ENCODE results near the gene TRIM2. TPM values are rescaled to one million over a fixed set of nuclear protein-coding genes. Genes with fewer than 3 reads are reported as not detected.

The TRIM2 gene
- total and polyA plus RNA-seq, 4 donors = 3.4 to 15.5 (median 8.9) TPM

DNA sequence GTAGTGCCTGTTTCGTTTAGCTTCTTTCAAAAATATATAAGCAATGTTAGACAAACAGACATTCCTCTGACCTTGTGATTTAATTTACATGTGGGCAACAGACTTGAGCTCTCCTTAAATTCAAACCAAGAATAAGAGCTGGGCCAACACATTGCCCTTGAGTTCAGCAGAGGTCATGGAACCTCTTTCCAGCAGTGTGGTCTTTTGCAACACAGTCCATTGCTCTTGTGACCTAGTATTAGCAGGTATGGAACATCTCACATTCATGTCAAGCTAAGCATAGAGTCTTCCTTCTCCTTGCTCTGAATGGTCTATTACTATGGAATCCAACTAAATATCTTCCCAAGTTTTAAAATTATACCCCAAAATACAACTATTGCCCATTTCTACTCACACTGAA is 106.5 kb downstream of the TRIM2 start:
- Histone ChIP-seq H3K27me3 (ENCODE audit: control insufficient read depth in 4 of 4, insufficient read depth in 4 of 4, low read length in 3 of 4) (no peaks in the 10 kb centered on the region), H3K4me3 (ENCODE audit: low read depth in 1 of 3, low read length in 3 of 3) (no peak overlapping the region), H3K9me3 (ENCODE audit: control insufficient read depth in 4 of 4, low read length in 3 of 4) (no peaks in the 10 kb centered on the region), H3K4me1 (ENCODE audit: control insufficient read depth in 4 of 4, insufficient read depth in 4 of 4, low read length in 3 of 4) (peaks cover 0 to 9% (median 6%) of the 10 kb centered on the region in 4 donors), H3K9ac (ENCODE audit: low read depth in 1 of 2, low read length in 2 of 2) (no peak overlapping the region), H3K27ac (ENCODE audit: low read depth in 1 of 2, low read length in 2 of 2) (no peak overlapping the region), H3K36me3 (ENCODE audit: control insufficient read depth in 4 of 4, insufficient read depth in 3 of 4, low read depth in 1 of 4, low read length in 3 of 4) (no peaks in the 10 kb centered on the region)
- TF ChIP-seq CTCF (IDR thresholded peaks at IDR 0.05; ENCODE audit: low read depth, low read length, missing input control) (no peak), RAD21 (IDR thresholded peaks at IDR 0.05) (peak; percentile 6 to 42), HNF4A (conservative IDR thresholded peaks at IDR 0.05) (peak; percentile 69 to 93), HNF4G (IDR thresholded peaks at IDR 0.05) (peak; percentile 29), NR2F2 (IDR thresholded peaks at IDR 0.05) (no peak), TAF1 (conservative IDR thresholded peaks at IDR 0.05) (no peak), YY1 (IDR thresholded peaks at IDR 0.05) (no peak), GABPA (IDR thresholded peaks at IDR 0.05 in 1 of 2, conservative IDR thresholded peaks at IDR 0.05 in 1 of 2) (no peak), RXRA (IDR thresholded peaks at IDR 0.05) (peak; percentile 77 to 87), JUND (IDR thresholded peaks at IDR 0.05) (no peak), FOXA2 (IDR thresholded peaks at IDR 0.05) (no peak), EGR1 (IDR thresholded peaks at IDR 0.05; ENCODE audit: low read depth in 2 of 2) (no peak), REST (IDR thresholded peaks at IDR 0.05) (no peak), FOXA1 (IDR thresholded peaks at IDR 0.05) (no peak), SP1 (IDR thresholded peaks at IDR 0.05) (no peak)
- TF ChIP-seq, protein P1, sequence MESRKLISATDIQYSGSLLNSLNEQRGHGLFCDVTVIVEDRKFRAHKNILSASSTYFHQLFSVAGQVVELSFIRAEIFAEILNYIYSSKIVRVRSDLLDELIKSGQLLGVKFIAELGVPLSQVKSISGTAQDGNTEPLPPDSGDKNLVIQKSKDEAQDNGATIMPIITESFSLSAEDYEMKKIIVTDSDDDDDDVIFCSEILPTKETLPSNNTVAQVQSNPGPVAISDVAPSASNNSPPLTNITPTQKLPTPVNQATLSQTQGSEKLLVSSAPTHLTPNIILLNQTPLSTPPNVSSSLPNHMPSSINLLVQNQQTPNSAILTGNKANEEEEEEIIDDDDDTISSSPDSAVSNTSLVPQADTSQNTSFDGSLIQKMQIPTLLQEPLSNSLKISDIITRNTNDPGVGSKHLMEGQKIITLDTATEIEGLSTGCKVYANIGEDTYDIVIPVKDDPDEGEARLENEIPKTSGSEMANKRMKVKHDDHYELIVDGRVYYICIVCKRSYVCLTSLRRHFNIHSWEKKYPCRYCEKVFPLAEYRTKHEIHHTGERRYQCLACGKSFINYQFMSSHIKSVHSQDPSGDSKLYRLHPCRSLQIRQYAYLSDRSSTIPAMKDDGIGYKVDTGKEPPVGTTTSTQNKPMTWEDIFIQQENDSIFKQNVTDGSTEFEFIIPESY (IDR thresholded peaks at IDR 0.05) = no peak
- TF ChIP-seq, protein P2, sequence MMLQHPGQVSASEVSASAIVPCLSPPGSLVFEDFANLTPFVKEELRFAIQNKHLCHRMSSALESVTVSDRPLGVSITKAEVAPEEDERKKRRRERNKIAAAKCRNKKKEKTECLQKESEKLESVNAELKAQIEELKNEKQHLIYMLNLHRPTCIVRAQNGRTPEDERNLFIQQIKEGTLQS (IDR thresholded peaks at IDR 0.05) = no peak
- TF ChIP-seq, protein P3, sequence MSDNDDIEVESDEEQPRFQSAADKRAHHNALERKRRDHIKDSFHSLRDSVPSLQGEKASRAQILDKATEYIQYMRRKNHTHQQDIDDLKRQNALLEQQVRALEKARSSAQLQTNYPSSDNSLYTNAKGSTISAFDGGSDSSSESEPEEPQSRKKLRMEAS (IDR thresholded peaks at IDR 0.05) = peak; percentile 18
- DNase-seq (ENCODE audit: low spot score) = no peak
- WGBS = 59% methylated on average over 1 of the region's 1 CpG

All from liver (tissue), 9 donors.